GM12878 (cell line): ENCODE data around the gene EPRS1. TPM values are rescaled to one million over a fixed set of nuclear protein-coding genes. Genes with fewer than 3 reads are reported as not detected.

ENCODE experiments used
- ATAC-seq: fragments of 200-7000 bp; cut with Tn5 transposase; 3 replicates; pipeline ENCODE4 v1.9.1; 2020; ENCODE audit warnings: mild to moderate bottlenecking, moderate library complexity
- BruUV-seq: library from RNA; stranded (reverse); fragments of 400-500 nt; replicated peaks from 2 replicates; lab custom pipeline; 2021; lab: Mats Ljungman, UMichigan
- CTCF ChIA-PET: fragments of 300-600 bp; sonication (Branson Sonifier 250); formaldehyde crosslinking; extraction: SDS; loops from one replicate; lab custom pipeline; 2021; ENCODE audit warnings: inconsistent platforms; lab: Yijun Ruan, JAX
- POLR2A ChIA-PET: fragments of 350-600 bp; formaldehyde crosslinking; extraction: SDS; loops from one replicate; lab custom pipeline; 2021; ENCODE audit warnings: inconsistent platforms; lab: Charles Lee
- RAD21 ChIA-PET: fragments of 300-600 bp; sonication (Branson Sonifier 250); formaldehyde crosslinking; loops from one replicate; lab custom pipeline; 2023; ENCODE audit warnings: antibody characterized with exemption; ENCODE audit not compliant: unreplicated experiment; lab: Charles Lee
- SMC1A ChIA-PET: fragments of 300-600 bp; sonication (Branson Sonifier 250); formaldehyde crosslinking; loops from one replicate; lab custom pipeline; 2023; ENCODE audit not compliant: unreplicated experiment, uncharacterized antibody; lab: Charles Lee
- DNase-seq: peaks from one replicate; pipeline ENCODE4 v3.0.0-alpha.2; 2011; ENCODE audit warnings: low read depth, low spot score
- FAIRE-seq: peaks from 3 replicates; lab custom pipeline; 2011; peaks lifted over from hg19 to GRCh38; lab: Jason Lieb, UNC
- H2AFZ ChIP-seq: 2 replicates; pipeline ENCODE4 v1.6.0; 2011; ENCODE audit warnings: low read depth, low read length, control low read depth; ENCODE audit not compliant: control insufficient read depth
- H3K27ac ChIP-seq: 2 replicates; pipeline ENCODE4 v1.5.1; 2011; ENCODE audit warnings: control low read depth; ENCODE audit not compliant: control insufficient read depth, insufficient read depth
- H3K27me3 ChIP-seq, 2 experiments: replicated peaks in 1 of 2; 2 replicates each; pipeline versions ENCODE4 v1.6.0 to v1.6.1; 2011; ENCODE audit warnings: low read length in 1 of 2; ENCODE audit not compliant: control insufficient read depth in 2 of 2, insufficient read depth in 2 of 2
- H3K36me3 ChIP-seq, 2 experiments: 2 replicates each; pipeline ENCODE4 v1.5.1; 2011; ENCODE audit warnings: low read length in 1 of 2; ENCODE audit not compliant: control insufficient read depth in 2 of 2, insufficient read depth in 2 of 2
- H3K4me1 ChIP-seq: 2 replicates; pipeline ENCODE4 v1.6.1; 2011; ENCODE audit warnings: mild to moderate bottlenecking, low read length, moderate library complexity, mixed read lengths; ENCODE audit not compliant: control insufficient read depth, insufficient read depth
- H3K4me2 ChIP-seq: 2 replicates; pipeline ENCODE4 v1.6.0; 2011; ENCODE audit warnings: control low read depth; ENCODE audit not compliant: control insufficient read depth, insufficient read depth
- H3K4me3 ChIP-seq: fragments of 200-600 bp; sonication (generic); 2 replicates; pipeline ENCODE4 v1.5.1; 2016
- H3K79me2 ChIP-seq: 2 replicates; pipeline ENCODE4 v1.6.0; 2011; ENCODE audit warnings: low read length; ENCODE audit not compliant: control insufficient read depth, insufficient read depth
- H3K9ac ChIP-seq: 2 replicates; pipeline ENCODE4 v1.8.0; 2011; ENCODE audit warnings: low read length, control low read depth, mixed read lengths; ENCODE audit not compliant: control insufficient read depth, insufficient read depth
- H3K9me3 ChIP-seq: replicated peaks from 3 replicates; pipeline ENCODE4 v1.5.1; 2011; ENCODE audit warnings: mild to moderate bottlenecking, low read length; ENCODE audit not compliant: control insufficient read depth, insufficient read depth
- H4K20me1 ChIP-seq: 2 replicates; pipeline ENCODE4 v1.6.0; 2011; ENCODE audit not compliant: control insufficient read depth, insufficient read depth
- ATF7 ChIP-seq: fragments of 450-650 bp; IDR thresholded peaks from 2 replicates; pipeline ENCODE4 v1.6.1; 2016; ENCODE audit warnings: low read depth, mild to moderate bottlenecking
- BHLHE40 ChIP-seq, 2 experiments: fragments of 450-650 bp in 1 of 2; IDR thresholded peaks; 2 replicates each; pipeline ENCODE4 v1.6.1; 2011 to 2017; ENCODE audit warnings: low read depth in 2 of 2, borderline replicate concordance in 1 of 2, improper control_type of control experiment in 1 of 2, low read length in 1 of 2, mild to moderate bottlenecking in 1 of 2
- BMI1 ChIP-seq: fragments of 450-650 bp; IDR thresholded peaks from 2 replicates; pipeline ENCODE4 v1.6.1; 2016; ENCODE audit warnings: mild to moderate bottlenecking, moderate library complexity, borderline replicate concordance
- CEBPZ ChIP-seq: fragments of 150-350 bp; IDR thresholded peaks from 2 replicates; pipeline ENCODE4 v1.6.1; 2016; ENCODE audit warnings: low read depth, low read length
- FOS ChIP-seq: IDR thresholded peaks from 3 replicates; pipeline ENCODE4 v1.6.1; 2011; ENCODE audit warnings: borderline replicate concordance; ENCODE audit not compliant: insufficient read length; ENCODE audit errors: extremely low read depth
- FOXM1 ChIP-seq: IDR thresholded peaks from 2 replicates; pipeline ENCODE4 v1.6.1; 2012; ENCODE audit warnings: low read depth, mild to moderate bottlenecking, inconsistent platforms, low read length, moderate library complexity
- GATAD2B ChIP-seq: fragments of 450-650 bp; conservative IDR thresholded peaks from 2 replicates; pipeline ENCODE4 v1.6.1; 2017; ENCODE audit warnings: low read depth, mild to moderate bottlenecking, moderate library complexity
- POLR2AphosphoS2 ChIP-seq: IDR thresholded peaks from 2 replicates; pipeline ENCODE4 v1.6.1; 2011; ENCODE audit warnings: low read depth, mild to moderate bottlenecking, low read length, improper control_type of control experiment, moderate library complexity
- REST ChIP-seq: IDR thresholded peaks from 2 replicates; pipeline ENCODE4 v1.6.1; 2012; ENCODE audit warnings: mild to moderate bottlenecking, low read depth, low read length
- TCF7 ChIP-seq: IDR thresholded peaks from 2 replicates; pipeline ENCODE4 v1.6.1; 2014; ENCODE audit warnings: antibody characterized with exemption, borderline replicate concordance
- USF1 ChIP-seq: IDR thresholded peaks from 2 replicates; pipeline ENCODE4 v1.6.1; 2011; ENCODE audit warnings: borderline replicate concordance, low read depth, mild to moderate bottlenecking, moderate library complexity, mixed read lengths, low read length; ENCODE audit not compliant: insufficient read depth; ENCODE audit errors: extremely low read length
- ZNF207 ChIP-seq: fragments of 450-650 bp; IDR thresholded peaks from 2 replicates; pipeline ENCODE4 v1.6.1; 2014; ENCODE audit warnings: antibody characterized with exemption, mild to moderate bottlenecking, borderline replicate concordance
- ZNF24 ChIP-seq: fragments of 450-650 bp; IDR thresholded peaks from 2 replicates; pipeline ENCODE4 v1.6.1; 2017; ENCODE audit warnings: antibody characterized with exemption, mild to moderate bottlenecking
- ZNF274 ChIP-seq: IDR thresholded peaks from one replicate; pipeline ENCODE4 v1.8.0; 2011; ENCODE audit not compliant: insufficient read length, insufficient read depth
- WGBS: methylation state at CpG from one replicate; pipeline ENCODE4 v1.1.6; 2016; ENCODE audit warnings: low lambda C conversion rate; ENCODE audit not compliant: insufficient replicate concordance, insufficient coverage; ENCODE audit errors: missing lambda C conversion rate; 5-methylcytosine and 5-hydroxymethylcytosine counted together
- in situ Hi-C: fragments of 300-500 bp; cut with MboI; formaldehyde crosslinking; loops from 9 replicates; pipeline ENCODE4 v1.14.3; 2018; ENCODE audit warnings: mixed read lengths
- intact Hi-C: fragments of 100-400 bp; cut with micrococcal nuclease; formaldehyde crosslinking; loops from one replicate; pipeline ENCODE4 v1.14.2; 2022; ENCODE audit not compliant: unreplicated experiment
- polyA plus RNA-seq, 11 experiments: library from polyadenylated mRNA; depleted of rRNA in 4 of 11; unstranded in 6 of 11; stranded (reverse) in 5 of 11; fragments of >200 nt; fragmentation: Nextera tagmentation in 4 of 11; fragmentation: Illumina TruSeq in 1 of 11; extraction: Ambion mirVana in 4 of 11; extraction: Trizol in 1 of 11; gene quantifications; 1 replicate in 1 of 11; 2 replicates in 10 of 11; pipeline versions ENCODE4 v1.2.1 to v1.2.3, GENCODE V29; 2011 to 2016; ENCODE audit warnings: inconsistent platforms in 2 of 11, missing spikeins in 2 of 11, low read depth in 1 of 11
- total RNA-seq, 4 experiments: library from RNA; depleted of rRNA in 3 of 4; stranded (reverse); fragments of >200 nt in 3 of 4; fragmentation: Illumina TruSeq in 1 of 4; extraction: Trizol in 1 of 4; gene quantifications; 2 replicates each; pipeline versions ENCODE4 v1.2.1 to v1.2.3, GENCODE V29; 2013 to 2021

The EPRS1 gene
- total and polyA plus RNA-seq, 10 of the 15 experiments (the other 5 are each of a cell fraction or from before 2014, with no cell fraction given): 68.2 to 175 (median 119) TPM

GRCh38 chr1:220044678-220045355, 1.5 kb downstream of the EPRS1 start (continued):
- TF ChIP-seq REST: no peak
- TF ChIP-seq, all 136 proteins: peak for 0

- Histone ChIP-seq H3K4me3 (peak overlapping the region; percentile 17; the same call in 1 of the 2 replicates), H3K27ac (0 out of 2 replicates have a peak overlapping the region, but pooled peaks have one; percentile 11), H4K20me1 (no peaks in the 10 kb centered on the region), H3K27me3 (no peaks in the 10 kb centered on the region), H3K79me2 (peaks cover 50% of the 10 kb centered on the region), H3K4me1 (peaks cover 5% of the 10 kb centered on the region; the same call in 1 of the 2 replicates), H3K4me2 (peak overlapping the region; percentile 70), H3K9ac (no peak overlapping the region), H3K9me3 (no peaks in the 10 kb centered on the region), H2AFZ (no peak overlapping the region), H3K36me3 (peaks cover 1 to 5% of the 10 kb centered on the region in 2 experiments; a peak in 3 of 4 replicates)
- BruUV-seq: no TSS peak
- DNase-seq (no peak), ATAC-seq (no peak), FAIRE-seq (no peak)
- in situ Hi-C loops (no loop called here), intact Hi-C loops (no loop called here)
- CTCF ChIA-PET: no interaction called here
- TF ChIP-seq BHLHE40 (IDR thresholded peaks at IDR 0.05; ENCODE audit: borderline replicate concordance in 1 of 2, low read depth in 2 of 2, low read length in 1 of 2) (no peak), CEBPZ (no peak), TCF7 (no peak), GATAD2B (no peak), POLR2AphosphoS2 (no peak), USF1 (no peak), FOXM1 (no peak), ZNF24 (no peak), ZNF207 (no peak), BMI1 (no peak), FOS (no peak), ZNF274 (no peak), ATF7 (no peak)
- POLR2A ChIA-PET: interaction anchor here (1.0 kb wide), 1 partner anchor 46 kb away, joined by 3 read pairs; the partner anchor contains the start of gene BPNT1
- RAD21 ChIA-PET: no interaction called here
- 92% methylated on average over 2 of the region's 2 CpGs for WGBS
- SMC1A ChIA-PET: interaction anchor here (1.5 kb wide), 1 partner anchor 45 kb away, joined by 3 read pairs; no protein-coding TSS in a partner anchor
These were observed 2.7 kb downstream of the EPRS1 start for GRCh38 chr1:220043646-220044045.
